ENCODE measurements around the gene SBSN. TPM values are rescaled to one million over a fixed set of nuclear protein-coding genes. Genes with fewer than 3 reads are reported as not detected.

SBSN gene
- total and polyA plus RNA-seq, 4 donors, result not detected

DNA sequence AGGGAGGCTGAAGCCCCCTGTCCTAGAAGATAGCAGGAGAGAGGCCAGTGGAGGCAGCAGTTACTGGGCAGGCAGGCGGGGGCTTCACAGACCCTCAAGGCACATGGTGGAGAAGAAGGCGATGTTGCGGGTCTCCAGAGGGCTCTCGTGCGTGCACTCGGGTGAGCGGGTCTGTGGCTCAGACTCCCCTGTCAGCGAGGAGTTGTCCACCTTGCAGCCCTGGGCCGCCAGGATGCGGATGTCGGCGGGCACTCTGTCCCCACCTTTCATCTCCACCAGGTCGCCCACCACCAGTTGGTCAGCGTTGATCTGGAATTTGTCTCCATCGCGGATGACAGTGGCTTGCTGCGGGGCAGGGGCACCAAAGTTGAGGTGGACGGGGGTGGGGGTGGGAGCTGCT lies 32.2 kb upstream of the SBSN start (continued):
- TF ChIP-seq, protein P1, sequence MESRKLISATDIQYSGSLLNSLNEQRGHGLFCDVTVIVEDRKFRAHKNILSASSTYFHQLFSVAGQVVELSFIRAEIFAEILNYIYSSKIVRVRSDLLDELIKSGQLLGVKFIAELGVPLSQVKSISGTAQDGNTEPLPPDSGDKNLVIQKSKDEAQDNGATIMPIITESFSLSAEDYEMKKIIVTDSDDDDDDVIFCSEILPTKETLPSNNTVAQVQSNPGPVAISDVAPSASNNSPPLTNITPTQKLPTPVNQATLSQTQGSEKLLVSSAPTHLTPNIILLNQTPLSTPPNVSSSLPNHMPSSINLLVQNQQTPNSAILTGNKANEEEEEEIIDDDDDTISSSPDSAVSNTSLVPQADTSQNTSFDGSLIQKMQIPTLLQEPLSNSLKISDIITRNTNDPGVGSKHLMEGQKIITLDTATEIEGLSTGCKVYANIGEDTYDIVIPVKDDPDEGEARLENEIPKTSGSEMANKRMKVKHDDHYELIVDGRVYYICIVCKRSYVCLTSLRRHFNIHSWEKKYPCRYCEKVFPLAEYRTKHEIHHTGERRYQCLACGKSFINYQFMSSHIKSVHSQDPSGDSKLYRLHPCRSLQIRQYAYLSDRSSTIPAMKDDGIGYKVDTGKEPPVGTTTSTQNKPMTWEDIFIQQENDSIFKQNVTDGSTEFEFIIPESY (IDR thresholded peaks at IDR 0.05), result no peak
- TF ChIP-seq YY1 (IDR thresholded peaks at IDR 0.05), result no peak
- TF ChIP-seq EGR1 (IDR thresholded peaks at IDR 0.05; ENCODE audit: low read depth in 2 of 2), result no peak

DNA sequence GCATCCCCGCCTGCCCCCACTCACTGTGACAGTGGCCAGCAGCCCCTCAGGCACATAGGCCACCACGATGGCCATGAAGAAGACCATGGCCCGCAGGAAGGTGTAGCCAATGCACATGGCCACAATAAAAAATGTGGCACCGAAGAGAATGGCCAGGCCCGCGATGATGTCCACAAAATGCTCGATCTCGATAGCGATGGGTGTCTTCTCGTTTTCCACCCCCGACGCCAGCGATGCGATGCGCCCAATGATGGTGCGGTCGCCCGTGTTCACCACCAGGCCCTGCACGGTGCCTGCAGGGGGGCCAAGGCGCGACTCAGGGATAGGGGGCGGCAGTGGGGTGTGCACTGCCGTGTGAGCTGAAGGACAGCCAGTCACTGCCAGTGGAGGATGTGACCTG lies 31.7 kb upstream of the SBSN start:
- H3K4me3 ChIP-seq (ENCODE audit: low read depth in 1 of 3, low read length in 3 of 3), result no peak overlapping the region
- 86% methylated on average over 23 of the region's 23 CpGs for WGBS
- peaks cover 0 to 7% (median 4%) of the 10 kb centered on the region in 4 donors for H3K4me1 ChIP-seq (ENCODE audit: control insufficient read depth in 4 of 4, insufficient read depth in 4 of 4, low read length in 3 of 4)
- H3K27ac ChIP-seq (ENCODE audit: low read depth in 1 of 2, low read length in 2 of 2), result no peak overlapping the region
- H3K9me3 ChIP-seq (ENCODE audit: control insufficient read depth in 4 of 4, low read length in 3 of 4), result no peaks in the 10 kb centered on the region
- no peak for TF ChIP-seq GABPA (IDR thresholded peaks at IDR 0.05 in 1 of 2, conservative IDR thresholded peaks at IDR 0.05 in 1 of 2)
- TF ChIP-seq, protein P2, sequence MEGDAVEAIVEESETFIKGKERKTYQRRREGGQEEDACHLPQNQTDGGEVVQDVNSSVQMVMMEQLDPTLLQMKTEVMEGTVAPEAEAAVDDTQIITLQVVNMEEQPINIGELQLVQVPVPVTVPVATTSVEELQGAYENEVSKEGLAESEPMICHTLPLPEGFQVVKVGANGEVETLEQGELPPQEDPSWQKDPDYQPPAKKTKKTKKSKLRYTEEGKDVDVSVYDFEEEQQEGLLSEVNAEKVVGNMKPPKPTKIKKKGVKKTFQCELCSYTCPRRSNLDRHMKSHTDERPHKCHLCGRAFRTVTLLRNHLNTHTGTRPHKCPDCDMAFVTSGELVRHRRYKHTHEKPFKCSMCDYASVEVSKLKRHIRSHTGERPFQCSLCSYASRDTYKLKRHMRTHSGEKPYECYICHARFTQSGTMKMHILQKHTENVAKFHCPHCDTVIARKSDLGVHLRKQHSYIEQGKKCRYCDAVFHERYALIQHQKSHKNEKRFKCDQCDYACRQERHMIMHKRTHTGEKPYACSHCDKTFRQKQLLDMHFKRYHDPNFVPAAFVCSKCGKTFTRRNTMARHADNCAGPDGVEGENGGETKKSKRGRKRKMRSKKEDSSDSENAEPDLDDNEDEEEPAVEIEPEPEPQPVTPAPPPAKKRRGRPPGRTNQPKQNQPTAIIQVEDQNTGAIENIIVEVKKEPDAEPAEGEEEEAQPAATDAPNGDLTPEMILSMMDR (IDR thresholded peaks at IDR 0.05; ENCODE audit: low read depth, low read length, missing input control), result no peak
- TF ChIP-seq EGR1 (IDR thresholded peaks at IDR 0.05; ENCODE audit: low read depth in 2 of 2), result no peak
- TF ChIP-seq NR2F2 (IDR thresholded peaks at IDR 0.05), result no peak
- no peaks in the 10 kb centered on the region for H3K36me3 ChIP-seq (ENCODE audit: control insufficient read depth in 4 of 4, insufficient read depth in 3 of 4, low read depth in 1 of 4, low read length in 3 of 4)
- H3K27me3 ChIP-seq (ENCODE audit: control insufficient read depth in 4 of 4, insufficient read depth in 4 of 4, low read length in 3 of 4), result peaks cover 0 to 7% (median 3%) of the 10 kb centered on the region in 4 donors
- H3K9ac ChIP-seq (ENCODE audit: low read depth in 1 of 2, low read length in 2 of 2), result no peak overlapping the region
- DNase-seq (ENCODE audit: low spot score), result no peak

DNA sequence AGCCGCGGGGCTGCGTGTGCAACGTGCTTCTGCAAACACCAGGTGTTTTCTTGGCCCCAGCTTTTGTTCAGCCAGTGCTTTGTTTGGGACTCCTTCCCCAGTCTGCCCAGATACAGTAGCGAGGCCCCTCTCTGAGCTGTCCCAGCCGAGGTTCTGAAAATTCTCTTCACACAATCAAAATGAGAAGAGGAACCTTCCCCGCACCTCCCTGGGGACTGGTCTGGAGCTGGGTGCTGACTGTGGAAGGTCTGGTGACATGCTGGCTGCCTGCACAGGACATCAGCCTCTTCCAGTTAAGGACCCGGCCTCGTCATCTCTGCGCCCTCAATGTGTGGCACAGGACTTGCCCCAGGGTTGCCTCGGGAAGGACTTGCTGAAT lies 31.2 kb upstream of the SBSN start:
- no peak for DNase-seq (ENCODE audit: low spot score)
- H3K9me3 ChIP-seq (ENCODE audit: control insufficient read depth in 4 of 4, low read length in 3 of 4), result no peaks in the 10 kb centered on the region

More for the DNA sequence above, 31.2 kb upstream of the SBSN start:
- Histone ChIP-seq H3K4me1 (ENCODE audit: control insufficient read depth in 4 of 4, insufficient read depth in 4 of 4, low read length in 3 of 4) (peaks cover 0 to 7% (median 4%) of the 10 kb centered on the region in 4 donors), H3K4me3 (ENCODE audit: low read depth in 1 of 3, low read length in 3 of 3) (no peak overlapping the region), H3K27ac (ENCODE audit: low read depth in 1 of 2, low read length in 2 of 2) (no peak overlapping the region), H3K27me3 (ENCODE audit: control insufficient read depth in 4 of 4, insufficient read depth in 4 of 4, low read length in 3 of 4) (peaks cover 0 to 4% (median 3%) of the 10 kb centered on the region in 4 donors), H3K9ac (ENCODE audit: low read depth in 1 of 2, low read length in 2 of 2) (no peak overlapping the region), H3K36me3 (ENCODE audit: control insufficient read depth in 4 of 4, insufficient read depth in 3 of 4, low read depth in 1 of 4, low read length in 3 of 4) (no peaks in the 10 kb centered on the region)
- no peak for TF ChIP-seq FOXA2 (IDR thresholded peaks at IDR 0.05)
- TF ChIP-seq HNF4A (conservative IDR thresholded peaks at IDR 0.05), result no peak
- TF ChIP-seq HNF4G (IDR thresholded peaks at IDR 0.05), result no peak
- TF ChIP-seq, protein P1 (IDR thresholded peaks at IDR 0.05), result no peak
- no peak for TF ChIP-seq RXRA (IDR thresholded peaks at IDR 0.05)
- TF ChIP-seq, protein P3, sequence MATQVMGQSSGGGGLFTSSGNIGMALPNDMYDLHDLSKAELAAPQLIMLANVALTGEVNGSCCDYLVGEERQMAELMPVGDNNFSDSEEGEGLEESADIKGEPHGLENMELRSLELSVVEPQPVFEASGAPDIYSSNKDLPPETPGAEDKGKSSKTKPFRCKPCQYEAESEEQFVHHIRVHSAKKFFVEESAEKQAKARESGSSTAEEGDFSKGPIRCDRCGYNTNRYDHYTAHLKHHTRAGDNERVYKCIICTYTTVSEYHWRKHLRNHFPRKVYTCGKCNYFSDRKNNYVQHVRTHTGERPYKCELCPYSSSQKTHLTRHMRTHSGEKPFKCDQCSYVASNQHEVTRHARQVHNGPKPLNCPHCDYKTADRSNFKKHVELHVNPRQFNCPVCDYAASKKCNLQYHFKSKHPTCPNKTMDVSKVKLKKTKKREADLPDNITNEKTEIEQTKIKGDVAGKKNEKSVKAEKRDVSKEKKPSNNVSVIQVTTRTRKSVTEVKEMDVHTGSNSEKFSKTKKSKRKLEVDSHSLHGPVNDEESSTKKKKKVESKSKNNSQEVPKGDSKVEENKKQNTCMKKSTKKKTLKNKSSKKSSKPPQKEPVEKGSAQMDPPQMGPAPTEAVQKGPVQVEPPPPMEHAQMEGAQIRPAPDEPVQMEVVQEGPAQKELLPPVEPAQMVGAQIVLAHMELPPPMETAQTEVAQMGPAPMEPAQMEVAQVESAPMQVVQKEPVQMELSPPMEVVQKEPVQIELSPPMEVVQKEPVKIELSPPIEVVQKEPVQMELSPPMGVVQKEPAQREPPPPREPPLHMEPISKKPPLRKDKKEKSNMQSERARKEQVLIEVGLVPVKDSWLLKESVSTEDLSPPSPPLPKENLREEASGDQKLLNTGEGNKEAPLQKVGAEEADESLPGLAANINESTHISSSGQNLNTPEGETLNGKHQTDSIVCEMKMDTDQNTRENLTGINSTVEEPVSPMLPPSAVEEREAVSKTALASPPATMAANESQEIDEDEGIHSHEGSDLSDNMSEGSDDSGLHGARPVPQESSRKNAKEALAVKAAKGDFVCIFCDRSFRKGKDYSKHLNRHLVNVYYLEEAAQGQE (IDR thresholded peaks at IDR 0.05), result no peak
- TF ChIP-seq, protein P4, sequence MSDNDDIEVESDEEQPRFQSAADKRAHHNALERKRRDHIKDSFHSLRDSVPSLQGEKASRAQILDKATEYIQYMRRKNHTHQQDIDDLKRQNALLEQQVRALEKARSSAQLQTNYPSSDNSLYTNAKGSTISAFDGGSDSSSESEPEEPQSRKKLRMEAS (IDR thresholded peaks at IDR 0.05), result no peak
- TF ChIP-seq EGR1 (IDR thresholded peaks at IDR 0.05; ENCODE audit: low read depth in 2 of 2), result no peak
- no peak for TF ChIP-seq FOXA1 (IDR thresholded peaks at IDR 0.05)
- no peak for TF ChIP-seq RAD21 (IDR thresholded peaks at IDR 0.05)
- TF ChIP-seq, protein P2 (IDR thresholded peaks at IDR 0.05; ENCODE audit: low read depth, low read length, missing input control), result no peak
- TF ChIP-seq SP1 (IDR thresholded peaks at IDR 0.05), result no peak
- 59% methylated on average over 11 of the region's 11 CpGs for WGBS
